Activated CD8-positive, alpha-beta memory T cell treated with anti-CD3 and anti-CD28 coated beads, Interleukin-2, amount 50 U/mL, for 1 hour (primary cell): ENCODE measurements around the gene MAPK8IP3.

Experiments used
- DNase-seq: peaks from one replicate; pipeline ENCODE4 v3.0.0-alpha.2; 2020; ENCODE audit errors: extremely low read depth

The MAPK8IP3 gene

DNA sequence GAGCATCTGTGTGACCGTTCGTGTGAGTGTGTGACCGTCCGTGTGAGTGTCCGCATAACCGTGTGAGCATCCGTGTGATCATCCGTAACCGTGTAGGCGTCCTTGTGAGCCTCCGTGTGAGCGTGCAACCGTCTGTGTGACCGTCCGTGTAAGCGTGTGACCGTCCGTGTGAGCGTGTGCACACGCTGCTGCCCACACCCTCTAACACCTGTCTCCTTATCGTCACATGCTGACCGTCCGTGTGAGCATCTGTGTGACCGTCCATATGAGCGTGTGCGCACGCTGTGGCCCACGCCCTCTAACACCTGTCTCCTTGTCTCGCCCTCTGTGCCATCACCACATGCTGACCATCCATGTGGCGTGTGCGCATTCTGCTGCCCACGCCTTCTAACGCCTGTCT lies 34.2 kb downstream of the MAPK8IP3 start:
- DNase-seq: no peak

DNA sequence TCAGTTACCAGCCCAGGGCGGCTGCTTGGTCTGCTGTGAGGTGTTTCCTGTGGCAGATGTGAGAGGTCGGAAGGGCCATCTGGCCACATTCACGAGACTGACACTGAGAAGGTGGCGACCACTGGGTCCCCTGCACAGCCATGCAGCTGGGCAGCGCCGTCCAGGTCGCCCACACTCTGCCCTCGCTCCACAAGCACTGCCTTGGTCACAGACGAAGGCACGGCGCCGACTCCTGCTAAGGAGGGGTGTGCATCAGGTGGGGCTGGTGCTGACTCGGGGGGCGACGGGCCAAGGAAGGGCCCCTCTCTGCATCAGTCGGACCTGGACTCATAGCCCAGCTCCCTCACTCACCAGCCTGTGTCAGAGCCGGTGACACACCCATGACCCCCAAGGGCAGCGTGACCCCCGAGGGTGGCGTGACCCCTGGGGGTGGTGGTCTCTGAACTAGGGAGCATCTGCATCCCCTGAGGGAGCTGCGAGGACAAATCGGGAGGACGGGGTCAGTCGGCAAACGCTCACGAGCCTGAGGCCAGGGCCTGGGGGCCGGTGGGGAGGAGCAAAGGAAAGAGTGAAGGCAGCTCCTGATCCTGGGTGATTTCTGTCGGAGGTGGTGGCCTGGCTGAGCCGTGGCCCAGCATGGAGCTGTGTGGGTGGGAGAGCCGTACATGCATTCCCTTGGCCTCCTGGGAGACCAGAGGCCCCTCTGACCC lies 34.9 kb downstream of the MAPK8IP3 start:
- no peak for DNase-seq

DNA sequence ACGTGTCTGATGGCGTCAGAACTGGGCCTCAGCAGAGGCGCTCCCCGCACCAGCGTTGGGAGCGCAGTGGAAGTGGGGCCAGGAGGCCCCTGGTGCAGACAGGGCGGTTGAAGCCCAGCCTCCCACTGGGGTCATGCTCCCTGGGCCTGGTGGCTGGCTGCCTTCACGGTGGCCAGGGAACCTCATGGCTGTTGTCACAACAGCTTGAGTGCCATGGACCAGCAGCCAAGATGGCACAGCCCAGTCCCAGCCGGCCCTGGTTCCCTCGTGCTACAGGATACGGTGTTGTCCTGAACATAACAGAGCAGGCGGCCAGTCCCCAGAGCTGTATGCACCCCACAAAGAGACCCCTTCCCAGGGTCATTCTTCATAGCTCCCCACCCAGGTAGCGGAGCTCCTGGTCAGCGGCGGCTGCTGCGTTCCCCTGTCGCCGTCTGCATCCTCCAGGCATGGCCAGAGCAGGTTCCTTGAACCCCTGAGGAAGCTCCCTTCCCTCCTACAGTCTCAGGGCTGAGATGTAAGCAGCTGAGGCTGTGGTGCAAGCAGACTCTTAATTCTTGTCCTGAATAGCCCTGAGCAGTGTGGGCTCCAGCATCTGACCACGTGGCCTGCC lies 35.7 kb downstream of the MAPK8IP3 start:
- DNase-seq: no peak

DNA sequence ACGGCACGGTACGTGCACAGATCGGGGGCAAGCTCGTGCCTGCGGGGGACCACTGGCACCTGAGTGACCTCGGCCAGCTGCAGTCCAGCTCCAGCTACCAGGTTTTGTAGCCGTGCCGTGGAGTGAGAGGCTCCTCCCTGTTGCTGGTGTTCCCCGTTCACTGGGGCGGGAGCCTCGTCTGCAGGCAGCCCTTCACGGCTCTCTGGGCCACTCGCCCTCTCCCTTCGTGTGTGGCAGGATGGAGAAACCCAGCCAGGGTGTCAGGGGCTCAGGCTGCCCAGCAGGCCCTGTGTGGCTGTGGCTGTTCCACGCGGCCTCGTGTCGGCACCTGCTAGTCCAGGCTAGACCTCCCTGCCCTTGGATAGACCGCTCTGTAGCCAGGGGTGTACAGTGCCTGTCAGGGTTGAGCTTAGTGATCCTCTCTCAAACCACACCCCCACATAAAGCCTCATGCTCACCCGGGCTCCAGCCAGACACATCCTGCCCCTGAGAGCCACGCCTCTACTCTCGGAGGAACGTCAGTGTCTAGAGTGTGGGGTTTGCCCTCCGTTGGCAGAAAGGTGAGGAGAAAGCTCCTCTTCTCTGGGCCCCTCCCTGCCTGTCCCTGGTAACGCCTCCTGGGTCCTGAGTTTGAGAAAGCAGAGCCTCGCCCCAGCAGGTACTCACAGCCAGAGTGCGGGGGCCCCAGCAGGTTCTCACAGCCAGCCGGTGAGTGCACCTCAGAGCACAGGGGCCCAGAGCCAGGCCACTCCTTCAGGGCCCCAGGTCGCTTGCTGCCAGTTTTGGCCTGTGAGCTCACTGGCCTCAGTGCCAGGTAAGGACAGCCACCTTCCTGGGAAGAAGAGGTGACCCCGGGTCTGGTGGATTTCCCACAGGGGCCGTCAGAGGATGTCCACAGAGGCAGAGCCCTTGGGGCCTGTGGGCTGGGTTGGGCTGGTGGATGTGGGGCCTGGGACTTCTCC lies 37.7 kb downstream of the MAPK8IP3 start:
- DNase-seq: no peak

DNA sequence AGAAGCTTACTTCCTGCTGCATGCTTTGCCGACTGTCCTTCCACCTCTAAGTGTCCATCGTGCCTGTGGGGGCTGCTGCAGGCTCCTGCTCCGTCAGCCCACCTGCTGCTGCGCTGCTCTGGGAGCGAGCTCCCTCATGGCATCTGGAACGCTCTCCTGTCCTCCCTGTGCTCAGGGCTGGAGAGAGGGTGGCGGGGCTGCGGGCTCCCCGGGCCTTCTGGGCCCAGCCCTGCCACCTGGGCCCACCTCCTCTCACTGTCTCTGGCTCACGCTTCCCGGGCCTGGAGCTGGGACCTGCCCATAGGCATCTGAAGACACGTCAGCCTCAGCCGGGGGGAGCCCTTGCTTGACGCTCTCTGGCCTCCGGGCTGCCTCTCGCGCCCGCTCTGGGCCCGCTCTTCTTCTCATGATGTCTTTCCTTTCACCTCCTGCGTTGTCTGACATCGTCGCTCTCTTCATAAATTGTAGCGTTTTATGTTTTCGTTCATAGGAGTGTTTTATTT lies 38.4 kb downstream of the MAPK8IP3 start:
- no peak for DNase-seq

DNA sequence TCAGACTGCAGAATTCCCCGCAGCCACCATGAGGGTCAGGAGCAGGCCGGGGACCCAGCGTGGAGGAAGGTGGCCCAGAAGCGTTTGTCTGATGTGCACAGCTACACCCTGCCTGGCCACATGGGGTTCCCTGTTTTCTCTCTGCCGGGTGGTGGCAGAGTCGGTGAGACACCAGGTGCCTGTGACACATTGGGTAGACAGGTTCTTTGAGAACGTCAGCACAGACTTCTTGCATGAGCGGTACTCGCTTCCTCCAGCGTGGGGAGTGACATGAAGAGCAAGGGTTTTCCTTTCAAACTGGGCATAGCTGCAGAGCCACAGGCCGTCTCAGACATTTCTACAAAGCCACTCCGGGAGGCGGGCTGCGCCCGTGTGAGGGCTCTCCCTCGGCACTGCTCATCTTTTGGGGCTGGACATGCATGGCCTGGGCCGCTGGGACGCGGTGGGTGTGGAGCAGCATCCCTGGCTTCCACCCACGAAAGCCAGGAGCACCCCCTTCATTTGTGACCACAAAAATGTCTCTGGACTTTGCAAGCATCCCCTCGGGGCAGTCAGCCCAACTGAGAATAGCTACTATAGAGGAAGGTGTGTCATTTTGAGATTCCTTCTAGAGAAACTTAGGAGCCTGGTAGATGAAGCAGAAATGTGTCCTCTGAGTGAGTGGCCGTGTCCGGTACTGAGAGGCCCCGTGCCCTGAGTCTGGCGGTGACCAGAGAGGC lies 39.3 kb downstream of the MAPK8IP3 start:
- DNase-seq: no peak

DNA sequence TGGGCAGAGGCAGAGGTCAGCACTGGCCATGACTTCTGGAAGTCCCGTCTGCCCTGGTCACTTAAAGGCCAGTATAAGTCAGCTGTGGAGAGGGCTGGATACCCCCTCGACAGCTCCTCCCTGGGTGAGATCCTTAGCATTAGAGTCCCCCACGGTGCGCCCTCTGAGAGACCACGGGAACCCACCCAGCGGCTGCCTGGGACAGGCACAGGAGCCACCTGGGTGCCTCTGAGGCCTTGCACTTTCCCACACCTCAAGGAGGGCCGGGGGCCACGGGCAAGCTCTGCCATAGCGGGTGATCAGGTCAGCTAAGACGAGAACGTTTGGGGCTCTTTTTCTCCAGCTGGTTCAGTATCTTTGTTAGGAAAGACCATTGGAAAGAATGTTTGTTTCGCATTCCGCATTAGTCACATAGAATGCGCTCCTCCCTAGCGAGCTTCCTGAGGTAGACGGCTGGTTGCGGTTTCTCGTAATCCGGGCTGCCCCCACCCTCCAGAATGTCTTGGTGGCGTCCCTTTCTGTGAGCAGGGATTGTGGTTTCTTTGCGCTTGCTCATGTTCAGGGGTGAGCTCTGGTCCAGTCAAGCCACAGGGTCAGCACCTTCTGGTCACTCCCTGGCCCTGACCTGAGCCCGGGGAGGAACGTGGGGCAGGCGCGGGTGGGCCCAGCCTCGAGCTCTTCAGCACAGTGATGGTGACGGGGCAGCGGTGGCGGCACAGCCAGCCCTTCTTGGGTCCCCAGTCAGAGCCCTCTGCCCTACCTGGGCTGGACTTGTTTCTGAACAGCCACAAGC lies 40.1 kb downstream of the MAPK8IP3 start:
- DNase-seq: no peak

DNA sequence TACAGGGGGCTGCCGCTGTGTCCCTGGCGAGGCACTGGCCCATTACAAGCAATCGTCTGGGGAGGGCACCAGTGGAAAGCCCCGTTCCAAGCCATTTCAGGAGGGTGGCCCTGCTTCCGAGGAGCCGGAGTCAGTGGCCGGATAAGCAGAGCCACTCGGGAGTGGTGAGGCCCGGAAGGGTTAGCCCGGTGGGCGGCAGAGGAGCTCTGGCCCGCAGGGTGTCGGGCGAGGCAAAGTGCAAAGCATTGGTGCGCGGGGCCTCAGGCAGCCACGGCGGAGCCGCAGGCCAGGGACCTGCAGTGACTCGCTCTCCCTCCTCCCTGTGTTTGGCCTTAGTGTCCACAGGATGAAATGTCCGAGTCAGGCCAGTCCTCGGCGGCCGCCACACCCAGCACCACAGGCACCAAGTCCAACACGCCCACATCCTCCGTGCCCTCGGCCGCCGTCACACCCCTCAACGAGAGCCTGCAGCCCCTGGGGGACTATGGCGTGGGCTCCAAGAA lies 40.7 kb downstream of the MAPK8IP3 start:
- DNase-seq: no peak

DNA sequence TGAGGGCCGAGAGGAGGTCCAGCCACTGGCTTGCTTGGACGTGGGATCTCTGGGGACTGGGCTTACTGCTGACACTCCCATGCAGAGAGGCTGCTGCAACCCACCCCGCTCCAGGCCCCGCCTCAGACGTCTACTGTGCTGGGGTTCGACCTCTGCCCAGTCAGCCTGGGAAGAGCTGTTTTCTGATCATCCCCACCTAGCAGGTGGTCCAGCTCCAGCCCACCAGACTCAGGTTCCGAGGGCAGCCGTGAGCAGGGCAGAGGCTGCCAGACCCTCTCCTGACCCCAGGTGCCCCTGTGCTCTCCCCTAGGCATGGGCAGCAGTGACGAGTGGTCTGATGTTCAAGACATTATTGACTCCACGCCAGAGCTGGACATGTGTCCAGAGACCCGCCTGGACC lies 41.9 kb downstream of the MAPK8IP3 start:
- DNase-seq: no peak

DNA sequence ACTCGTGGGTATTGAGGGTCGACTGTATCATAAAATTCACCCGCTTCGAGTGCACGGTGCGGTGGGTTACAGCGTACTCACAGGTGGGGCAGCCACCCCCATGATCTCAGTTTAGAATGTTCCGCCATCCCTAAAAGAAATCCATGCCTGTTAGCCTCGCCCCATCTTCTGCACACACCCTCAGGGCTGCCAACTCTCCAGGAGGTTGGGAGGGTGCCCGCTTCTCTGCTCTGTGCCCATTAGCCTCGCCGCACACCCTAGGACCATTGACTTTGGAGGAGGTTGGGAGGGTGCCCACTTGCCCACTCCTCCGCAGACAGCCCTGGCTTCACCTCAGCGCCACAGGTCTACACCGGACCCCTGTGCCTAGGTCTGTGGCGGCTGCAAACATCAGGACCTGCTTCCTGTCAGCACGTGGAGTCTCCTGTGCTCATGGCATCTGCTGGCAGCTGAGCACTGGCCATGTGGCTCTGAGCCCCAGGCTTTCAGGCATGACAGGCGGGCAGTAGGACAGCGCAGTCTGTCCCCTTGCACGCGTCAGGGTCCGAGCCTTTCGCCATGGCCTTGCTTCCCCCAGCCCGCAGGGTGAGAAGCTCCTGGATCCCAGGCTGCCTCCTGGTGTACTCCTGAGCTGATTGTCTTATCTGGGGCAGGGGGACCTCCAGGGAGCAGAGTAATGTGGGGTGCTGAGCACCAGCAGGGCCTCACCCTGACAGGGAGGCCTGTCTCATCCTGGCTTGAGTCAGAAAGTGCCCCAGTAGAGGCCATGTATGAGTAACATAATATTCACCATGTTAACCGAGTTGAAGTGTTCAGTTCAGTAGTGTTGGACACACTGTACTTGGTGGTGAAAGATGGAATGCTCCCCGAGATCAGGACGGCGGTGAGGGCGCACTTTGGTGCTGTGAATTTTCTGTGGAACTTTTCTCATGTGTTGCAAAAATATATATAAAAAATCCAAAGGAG lies 43.4 kb downstream of the MAPK8IP3 start:
- no peak for DNase-seq

DNA sequence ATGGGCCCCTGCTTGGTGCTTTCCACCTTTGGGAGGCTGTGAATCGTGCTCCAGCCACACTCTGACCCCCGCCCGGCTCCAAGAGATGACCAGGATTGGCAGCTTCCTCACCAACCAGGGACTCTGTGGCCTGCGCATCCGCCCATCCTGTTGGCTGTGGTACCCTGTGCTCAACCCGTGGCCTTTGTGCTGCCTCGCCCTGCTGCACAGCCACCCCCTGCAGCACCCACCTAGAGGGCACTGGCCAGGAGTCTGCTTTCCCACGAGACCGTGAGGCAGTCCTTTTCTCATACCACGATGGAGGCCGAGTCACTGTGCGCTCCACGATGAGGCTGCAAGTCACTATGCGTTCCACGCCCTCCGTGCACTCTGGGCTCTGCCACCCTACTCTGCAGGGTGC lies 46.0 kb downstream of the MAPK8IP3 start:
- DNase-seq: no peak

DNA sequence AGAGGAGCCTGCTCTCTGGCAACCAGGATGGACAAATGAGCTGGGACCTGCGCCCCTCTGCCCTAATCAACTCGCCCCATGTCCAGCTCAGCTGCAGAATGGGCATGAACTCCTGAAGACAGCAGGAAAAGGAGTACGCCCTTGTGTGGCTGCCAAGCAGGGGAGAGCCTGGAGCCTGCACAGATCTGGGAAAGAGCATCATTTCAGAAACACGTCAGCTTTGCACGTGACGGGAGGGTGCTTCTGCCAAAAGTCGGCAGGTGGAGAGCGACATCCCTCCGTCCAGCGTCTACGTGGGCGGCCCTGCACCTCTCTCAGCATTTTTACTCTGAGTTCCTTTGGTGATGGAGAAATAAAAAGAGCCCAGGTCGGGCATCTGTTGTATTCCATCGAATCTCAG lies 46.9 kb downstream of the MAPK8IP3 start:
- DNase-seq: no peak

DNA sequence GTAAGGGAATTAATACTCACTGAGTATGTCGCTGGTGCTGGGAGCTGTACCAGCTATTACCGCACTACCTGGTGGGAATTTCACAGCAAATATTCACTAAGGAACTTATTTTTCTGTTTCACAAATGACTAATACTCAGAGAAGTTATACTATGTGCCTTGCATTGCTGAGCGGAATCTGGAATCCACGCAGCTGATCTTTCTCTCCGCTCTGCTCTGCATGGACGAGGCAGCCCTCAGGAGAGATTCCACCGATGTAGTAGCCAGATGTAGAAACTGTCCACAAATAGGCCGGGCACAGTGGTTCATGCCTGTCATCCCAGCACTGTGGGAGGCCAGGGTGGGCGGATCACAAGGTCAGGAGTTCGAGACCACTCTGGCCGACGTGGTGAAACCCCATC lies 48.2 kb downstream of the MAPK8IP3 start:
- DNase-seq: no peak

DNA sequence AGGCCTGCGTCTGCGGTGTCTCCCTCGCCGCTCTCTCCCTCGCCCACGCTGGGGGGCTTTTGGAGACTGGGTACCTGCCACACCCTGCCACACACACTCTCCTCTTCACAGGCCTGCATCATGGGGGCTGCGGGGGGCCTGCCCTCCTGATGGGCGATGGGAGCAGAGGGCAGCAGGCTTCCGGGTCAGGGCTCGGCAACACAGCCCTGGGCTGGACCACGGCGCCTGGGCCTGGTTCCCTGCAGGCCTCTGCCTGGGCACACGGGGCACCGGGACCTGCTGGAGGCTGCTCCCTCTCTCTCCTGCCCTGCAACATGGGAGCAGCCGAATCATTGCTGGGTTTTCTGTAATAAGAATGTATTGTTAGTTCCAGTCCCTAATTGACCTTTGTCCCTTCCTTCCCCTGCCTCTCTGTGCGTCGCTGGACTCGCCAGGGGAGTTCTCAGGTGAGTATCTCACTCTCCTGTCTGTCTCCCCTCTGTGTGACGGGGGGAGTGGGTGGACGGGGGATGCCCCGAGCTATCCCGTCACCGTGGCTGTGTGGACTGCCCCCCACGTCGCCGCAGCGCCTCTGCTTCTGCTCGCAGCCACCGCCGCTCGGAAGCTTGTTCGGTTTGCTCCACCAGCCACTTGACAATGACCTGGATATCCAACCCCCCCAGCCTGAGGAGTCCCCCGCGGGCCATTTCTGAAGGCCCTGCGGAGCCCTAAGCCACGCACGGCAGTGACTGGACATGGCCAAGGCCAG lies 51.9 kb downstream of the MAPK8IP3 start:
- DNase-seq: no peak

DNA sequence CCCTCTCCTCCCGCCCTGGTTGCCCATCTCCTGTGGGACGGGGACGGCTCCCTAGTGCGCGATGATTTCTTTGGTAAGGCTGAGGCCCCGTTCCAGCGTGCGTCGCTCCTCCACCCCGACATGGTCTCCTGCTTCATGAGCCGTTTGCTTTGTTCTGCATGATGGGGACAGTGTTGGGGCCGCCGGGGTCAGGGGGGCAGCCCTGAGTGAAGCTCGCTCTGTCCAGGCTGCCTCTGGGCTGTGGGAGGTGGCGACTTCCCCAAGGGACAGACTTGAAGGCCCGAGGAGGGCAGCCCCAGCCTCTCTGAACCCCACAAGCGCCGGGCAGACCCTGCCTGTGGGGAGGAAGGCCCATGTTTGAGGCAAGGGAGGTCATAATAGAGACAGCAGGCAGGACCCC lies 52.9 kb downstream of the MAPK8IP3 start:
- DNase-seq: no peak

DNA sequence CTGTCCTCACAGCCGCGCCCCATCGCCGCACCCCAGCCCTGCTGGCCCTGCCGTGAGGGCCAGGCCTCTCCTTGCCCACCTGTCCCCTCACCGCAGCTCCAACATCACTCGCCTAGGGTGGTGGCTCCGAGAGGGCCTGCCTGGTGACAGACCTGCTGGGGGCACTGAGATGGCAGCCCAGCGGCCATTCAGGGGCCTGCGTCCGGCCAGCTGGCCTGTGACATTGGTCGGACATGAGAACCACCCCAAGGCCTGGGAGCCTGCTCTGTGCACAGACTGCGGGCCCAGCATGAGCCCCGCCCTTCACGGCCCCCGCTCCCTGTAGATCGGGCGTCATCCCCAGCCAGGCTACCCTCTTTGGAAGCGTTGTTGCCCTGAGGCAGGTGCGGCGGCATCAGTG lies 53.5 kb downstream of the MAPK8IP3 start:
- no peak for DNase-seq

DNA sequence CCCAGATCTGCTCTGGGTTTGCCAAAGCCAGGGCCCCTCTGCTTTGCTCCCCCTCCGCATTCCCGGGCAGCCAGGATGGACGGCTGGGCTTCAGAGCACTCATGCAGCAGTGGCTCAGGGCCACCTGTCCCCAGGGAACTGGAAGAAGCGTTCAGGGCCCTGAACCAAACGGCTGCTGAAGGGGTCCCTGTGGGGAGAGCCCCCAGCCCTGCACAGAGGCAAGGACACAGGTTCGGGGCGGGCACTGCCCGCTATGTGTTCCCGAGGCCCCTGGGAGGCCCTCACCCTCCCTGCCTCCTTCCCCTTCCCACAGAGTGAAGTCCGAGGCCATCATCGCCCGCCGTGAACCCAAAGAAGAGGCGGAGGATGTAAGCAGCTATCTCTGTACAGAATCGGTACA lies 54.9 kb downstream of the MAPK8IP3 start:
- no peak for DNase-seq

DNA sequence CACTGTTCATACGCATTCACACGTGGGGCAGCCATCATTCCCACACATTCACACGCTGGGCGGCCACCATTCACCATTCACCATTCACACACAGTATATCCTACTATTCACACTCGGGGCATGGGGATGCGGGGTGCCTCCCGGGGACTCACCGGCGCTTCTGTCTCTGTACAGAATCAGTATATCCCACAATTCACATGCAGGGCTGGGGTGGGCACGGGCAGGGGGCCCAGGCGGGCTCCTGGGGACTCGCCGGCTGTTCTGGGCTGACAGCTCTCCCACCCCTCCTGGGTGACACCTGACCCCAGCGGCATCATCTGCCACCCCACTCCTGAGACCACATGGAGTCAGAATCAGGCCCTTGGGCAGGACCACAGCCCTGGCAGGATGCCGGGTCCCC lies 55.8 kb downstream of the MAPK8IP3 start:
- no peak for DNase-seq
